Kidney tubule cell (primary cell): Measurements from ENCODE around the gene S1PR5.
A peak's percentile ranks its signal among the peaks of the same experiment; 100 is the strongest.
"Not testable (repeated sequence)": the region's sequence is repeated elsewhere in the genome, so short reads cannot be mapped to it uniquely, and the experiment has no call there.

ENCODE experiments used
- DNase-seq: peaks from one replicate; pipeline ENCODE4 v3.0.0-alpha.2; 2018; ENCODE audit warnings: low spot score

S1PR5 gene

DNA sequence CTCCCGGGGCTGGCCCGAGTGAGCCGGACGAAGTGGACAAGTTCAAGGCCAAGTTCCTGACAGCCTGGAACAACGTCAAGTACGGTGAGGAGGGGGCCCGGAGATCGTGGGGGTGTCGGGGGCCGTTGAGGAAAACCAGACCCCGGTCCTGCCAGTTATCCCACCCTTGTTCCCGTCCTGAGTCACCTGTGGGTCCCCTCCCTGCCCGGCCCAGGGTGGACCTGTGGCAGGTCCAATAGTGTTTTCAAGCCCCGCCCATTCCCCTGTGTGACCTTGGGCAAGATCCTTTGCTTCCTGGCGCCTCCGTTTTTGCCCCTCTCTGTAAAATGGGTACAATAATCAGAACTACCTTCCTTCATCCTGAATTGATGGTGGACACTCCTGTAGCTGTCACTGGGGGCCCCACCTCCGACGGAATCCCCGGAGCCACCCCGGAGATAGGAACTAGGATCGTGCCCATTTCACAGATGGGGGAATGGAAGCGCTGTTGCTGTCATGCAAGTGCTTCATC lies 27.1 kb upstream of the S1PR5 start:
- no peak for DNase-seq

GRCh38 chr19:10543420-10544241 lies 26.4 kb upstream of the S1PR5 start, which contains the start of gene ATG4D:
TSS of gene ATG4D (plus strand) at chr19:10543904. CDS start at chr19:10544091, 187 bp downstream.
- peak; percentile 76 for DNase-seq

- DNase-seq = no peak
These were observed 25.8 kb upstream of the S1PR5 start for GRCh38 chr19:10543059-10543419.

DNA sequence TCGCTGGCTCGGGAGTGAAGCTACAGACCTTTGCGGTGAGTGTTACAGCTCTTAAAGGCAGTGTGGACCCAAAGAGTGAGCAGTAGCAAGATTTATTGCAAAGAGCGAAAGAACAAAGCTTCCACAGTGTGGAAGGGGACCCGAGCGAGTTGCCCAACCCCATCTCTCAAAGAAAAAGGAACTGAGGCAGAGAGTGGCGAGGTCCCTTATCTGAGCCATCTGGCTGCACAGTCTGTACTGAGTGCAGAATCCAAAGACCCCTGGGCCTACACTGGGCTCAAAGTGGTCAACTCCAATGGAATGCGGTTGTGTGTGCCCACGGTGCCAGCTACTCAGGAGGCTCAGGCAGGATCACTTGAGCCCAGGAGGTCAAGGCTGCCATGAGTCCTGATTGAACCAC lies 21.8 kb upstream of the S1PR5 start:
- DNase-seq = not testable (repeated sequence)

DNA sequence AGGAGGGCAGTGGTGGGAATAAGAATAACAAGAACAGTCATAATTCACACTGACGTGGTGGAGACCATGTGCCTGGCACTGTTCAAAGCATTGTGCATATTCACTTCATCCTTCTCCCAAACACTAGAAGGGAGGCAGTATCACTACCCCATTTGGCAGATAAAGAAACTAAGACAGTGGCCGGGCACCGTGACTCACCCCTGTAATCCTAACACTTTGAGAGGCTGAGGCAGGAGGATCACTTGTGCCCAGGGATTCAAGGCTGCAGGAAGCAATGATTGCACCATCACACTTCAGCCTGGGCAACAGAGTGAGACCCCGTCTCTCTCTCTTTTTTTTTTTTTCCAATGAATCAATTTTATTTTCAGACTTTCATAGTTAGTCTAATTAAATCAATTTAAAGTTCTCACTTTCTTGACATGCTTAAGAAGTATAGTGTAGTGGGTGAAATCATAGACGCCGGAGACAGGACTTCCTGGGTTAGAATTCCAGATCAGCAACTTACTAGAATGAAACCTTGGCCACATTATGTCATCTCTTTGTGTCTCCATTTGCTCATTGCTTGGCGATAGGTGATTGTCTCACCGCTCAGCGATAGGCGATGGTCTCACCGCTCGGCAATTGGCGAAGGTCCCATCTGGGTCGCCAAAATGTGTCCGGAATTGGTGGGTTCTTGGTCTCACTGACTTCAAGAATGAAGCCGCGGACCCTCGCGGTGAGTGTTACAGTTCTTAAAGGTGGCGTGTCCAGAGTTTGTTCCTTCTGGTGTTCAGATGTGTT lies 21.1 kb upstream of the S1PR5 start:
- DNase-seq = no peak

DNA sequence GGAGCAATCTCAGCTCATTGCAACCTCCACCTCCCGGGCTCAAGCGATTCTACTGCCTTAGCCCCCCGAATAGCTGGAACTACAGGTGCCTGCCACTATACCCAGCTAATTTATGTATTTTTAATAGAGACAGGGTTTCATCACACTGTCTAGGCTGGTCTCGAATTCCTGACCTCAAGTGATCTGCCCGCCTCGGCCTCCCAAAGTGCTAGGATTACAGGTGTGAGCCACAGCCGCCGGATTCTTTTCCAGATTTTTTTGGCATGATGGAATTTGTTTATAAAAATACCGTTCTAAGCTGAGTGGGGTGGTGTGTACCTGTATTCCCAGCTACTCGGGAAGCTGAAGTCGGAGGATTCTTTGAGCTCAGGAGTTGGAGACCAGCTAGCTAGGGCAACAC lies 20.4 kb upstream of the S1PR5 start:
- no peak for DNase-seq

- no peak for DNase-seq
These were observed 18.4 kb upstream of the S1PR5 start for GRCh38 chr19:10535613-10536012.

- DNase-seq = no peak
These were observed 16.6 kb upstream of the S1PR5 start for GRCh38 chr19:10533646-10534386.

GRCh38 chr19:10532457-10532856 lies 15.2 kb upstream of the S1PR5 start:
- DNase-seq = no peak

DNA sequence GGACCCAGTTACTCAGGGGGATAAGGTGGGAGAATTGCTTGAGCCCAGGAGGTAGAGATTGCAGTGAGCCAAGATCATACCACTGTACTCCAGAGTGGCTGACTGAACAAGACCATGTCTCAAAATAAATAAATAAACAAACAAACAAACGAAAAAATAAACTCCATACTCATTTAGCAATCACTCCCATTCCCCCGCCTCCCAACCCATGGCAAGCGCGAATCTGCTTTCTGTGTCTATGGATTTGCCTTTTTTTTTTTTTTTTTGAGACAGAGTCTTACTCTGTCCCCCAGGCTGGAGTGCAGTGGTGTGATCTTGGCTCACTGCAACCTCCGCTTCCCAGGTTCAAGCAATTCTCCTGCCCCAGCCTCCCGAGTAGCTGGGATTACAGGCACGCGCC lies 9.6 kb upstream of the S1PR5 start:
- not testable (repeated sequence) for DNase-seq

DNA sequence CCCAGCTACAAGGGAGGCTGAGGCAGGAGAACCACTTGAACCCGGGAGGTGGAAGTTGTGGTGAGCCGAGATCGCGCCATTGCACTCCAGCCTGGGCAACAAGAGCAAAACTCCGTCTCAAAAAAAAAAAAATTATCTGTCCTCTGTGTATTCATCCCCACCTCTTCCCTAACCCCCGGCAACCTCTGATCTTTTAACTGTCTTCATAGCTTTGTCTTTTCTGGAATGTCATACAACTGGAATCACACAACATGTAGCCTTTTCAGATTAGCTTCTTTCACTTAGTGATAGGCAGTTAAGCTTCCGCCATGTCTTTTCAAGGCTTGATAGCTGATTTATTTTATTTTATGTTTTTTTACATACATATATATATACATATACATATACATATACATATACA lies 8.4 kb upstream of the S1PR5 start:
- DNase-seq = no peak

- DNase-seq = no peak
These were observed 5.9 kb upstream of the S1PR5 start for GRCh38 chr19:10523135-10523636.

DNA sequence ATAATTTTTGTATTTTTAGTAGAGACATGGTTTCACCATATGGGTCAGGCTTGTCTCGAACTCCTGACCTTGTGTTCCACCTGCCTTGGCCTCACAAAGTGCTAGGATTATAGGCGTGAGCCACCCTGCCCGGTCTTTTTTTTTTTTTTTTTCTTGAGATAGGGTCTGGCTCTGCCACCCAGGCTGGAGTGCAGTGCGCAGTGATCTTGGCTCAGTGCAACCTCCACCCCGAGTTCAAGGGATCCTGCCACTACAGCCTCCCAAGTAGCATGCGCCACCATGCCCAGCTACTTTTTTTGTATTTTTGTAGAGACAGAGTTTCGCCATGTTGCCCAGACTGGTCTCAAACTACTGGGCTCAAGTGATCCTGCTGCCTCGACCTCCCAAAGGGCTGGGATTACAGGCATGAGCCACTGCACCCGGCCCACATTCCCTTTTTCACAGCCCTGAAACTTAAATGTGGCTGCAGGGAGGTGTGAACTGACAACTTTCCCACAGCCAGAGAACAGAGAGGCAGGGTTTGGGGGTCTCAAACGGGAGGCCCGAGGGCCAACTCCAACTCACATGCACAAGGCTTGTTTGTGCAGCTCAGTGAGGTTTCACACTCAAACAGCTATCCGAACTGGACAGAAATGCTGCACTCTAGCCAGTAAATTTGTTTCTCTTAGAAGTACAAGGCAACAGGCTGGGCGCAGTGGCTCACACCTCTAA lies 4.4 kb upstream of the S1PR5 start:
- no peak for DNase-seq

- no peak for DNase-seq
These were observed 3.5 kb upstream of the S1PR5 start for GRCh38 chr19:10520652-10521318.

- no peak for DNase-seq
These were observed 2.2 kb upstream of the S1PR5 start for GRCh38 chr19:10519421-10519820.

DNA sequence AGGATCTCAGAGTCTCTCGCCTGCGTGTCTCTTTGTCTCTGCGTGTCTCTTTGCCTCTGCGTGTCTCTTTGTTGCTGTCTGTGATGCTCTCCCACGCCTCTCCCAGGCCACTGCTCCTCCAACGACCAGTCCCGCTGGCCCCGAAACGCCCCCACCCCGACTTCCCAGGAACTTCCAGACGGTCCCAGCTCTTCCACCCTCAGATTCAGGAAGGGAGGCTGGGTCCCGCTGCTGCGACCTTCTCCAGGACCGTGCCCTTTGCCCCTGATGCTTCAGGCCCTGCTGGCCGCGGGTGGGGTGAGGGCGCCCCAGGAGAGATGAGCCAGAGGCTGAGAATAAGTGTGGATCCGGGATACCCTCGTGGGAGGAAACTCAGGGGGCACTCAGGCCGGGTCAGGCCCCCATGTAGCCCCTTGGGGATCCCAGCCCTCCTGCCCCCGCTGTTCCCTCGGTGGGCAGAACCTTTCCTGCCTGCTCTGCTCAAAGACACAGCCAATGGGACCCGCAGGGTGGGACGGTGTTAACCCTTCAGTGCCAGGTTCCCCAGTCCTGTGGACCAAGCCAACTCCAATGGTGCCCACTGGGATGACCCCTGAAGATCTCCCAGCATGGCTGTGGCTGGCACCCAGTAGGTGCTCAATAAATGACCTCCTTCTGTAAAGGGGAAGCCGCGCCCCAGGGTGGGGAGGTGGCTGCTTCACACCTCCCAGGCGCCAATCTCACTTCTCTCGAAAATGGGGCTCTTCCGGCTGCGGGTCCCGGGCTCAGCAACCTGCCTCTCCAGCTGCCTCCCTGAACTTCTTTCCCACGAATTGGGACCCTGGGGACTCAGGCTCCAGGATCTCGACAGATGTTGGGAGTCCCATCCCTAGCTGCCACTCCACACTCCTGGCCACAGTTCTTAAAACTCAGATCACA lies 1.5 kb upstream of the S1PR5 start:
- DNase-seq = no peak

DNA sequence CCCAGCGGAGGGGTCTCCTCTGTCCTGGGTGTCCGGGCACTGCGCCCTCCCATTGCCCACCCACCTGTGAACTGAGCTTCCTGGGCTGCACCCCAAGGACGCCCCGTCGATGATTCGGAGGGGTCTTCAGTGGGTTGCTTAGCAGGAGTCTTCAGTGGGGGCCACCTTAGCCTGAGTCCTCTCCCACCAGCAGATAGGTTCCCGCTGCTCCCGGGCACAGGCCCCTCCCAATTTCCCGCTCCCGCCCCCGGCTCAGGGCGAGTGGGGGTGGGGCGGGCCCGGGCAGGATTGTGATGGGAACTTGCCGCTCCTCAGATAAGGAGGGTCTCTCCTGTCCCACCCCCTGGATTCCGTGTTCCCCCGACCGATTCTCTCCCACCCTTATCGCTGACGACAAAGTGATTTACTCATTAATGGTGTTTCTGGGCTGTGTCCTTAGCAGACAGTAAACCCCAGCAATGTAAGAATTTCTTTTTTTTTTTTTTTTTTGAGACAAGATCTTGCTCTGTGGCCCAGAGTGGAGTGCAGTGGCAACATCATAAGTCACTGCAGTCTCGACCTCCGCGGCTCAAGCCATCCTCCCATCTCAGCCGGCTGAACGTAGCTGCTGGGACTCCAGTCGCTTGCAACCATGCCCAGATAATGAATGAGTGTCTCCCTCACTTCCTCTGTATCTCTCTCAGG lies 655 bp upstream of the S1PR5 start:
- DNase-seq = peak; percentile 13

DNA sequence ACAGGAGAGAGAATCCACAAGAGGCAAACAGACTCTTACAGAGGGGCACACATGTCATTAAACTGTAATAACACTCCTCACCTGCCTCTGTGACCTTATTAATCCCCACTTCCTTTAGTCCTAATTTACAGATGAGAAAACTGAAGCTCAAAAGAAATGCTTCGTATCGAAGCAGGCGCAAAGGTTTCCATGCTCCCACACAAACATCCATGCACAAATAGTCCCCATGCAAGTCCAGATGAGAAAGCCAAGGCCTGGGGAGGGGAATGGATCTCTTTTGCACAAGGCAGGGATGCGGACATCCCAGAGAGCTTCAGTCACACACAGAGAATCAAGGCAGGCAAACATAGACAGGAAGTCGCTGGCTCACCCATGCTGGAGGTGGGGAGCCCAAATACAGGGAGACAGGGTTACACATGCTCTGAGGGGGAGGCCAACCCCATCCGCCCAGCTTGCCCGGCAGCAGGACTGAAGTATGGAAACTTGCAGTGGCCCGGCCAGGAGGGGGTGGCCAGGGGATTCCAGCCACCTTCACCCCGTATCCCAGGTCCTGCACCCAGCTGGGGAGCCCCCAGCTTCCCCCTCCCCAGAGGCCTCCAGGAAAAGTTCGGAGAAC lies 468 bp downstream of the S1PR5 start:
- DNase-seq = no peak

DNA sequence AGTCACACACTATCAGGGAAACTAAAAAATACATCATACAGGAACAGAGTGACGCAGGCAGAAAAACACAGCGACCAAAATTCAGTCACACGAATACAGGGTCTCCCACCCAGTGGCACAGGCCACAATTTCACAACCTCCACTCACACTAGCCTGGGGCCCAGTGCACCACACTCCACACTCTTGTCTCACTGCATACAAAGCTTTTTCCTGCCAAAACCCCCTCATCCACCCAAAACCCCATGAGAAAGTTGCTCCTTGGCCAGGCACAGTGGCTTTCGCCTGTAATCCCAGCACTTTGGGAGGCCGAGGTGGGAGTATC lies 1.2 kb downstream of the S1PR5 start:
- no peak for DNase-seq
